Measurements from ENCODE around the gene STON2. TPM values are rescaled to one million over a fixed set of nuclear protein-coding genes. Genes with fewer than 3 reads are reported as not detected.

The STON2 gene
- total and polyA plus RNA-seq, 4 donors = 1.9 to 30.0 (median 7.3) TPM

DNA sequence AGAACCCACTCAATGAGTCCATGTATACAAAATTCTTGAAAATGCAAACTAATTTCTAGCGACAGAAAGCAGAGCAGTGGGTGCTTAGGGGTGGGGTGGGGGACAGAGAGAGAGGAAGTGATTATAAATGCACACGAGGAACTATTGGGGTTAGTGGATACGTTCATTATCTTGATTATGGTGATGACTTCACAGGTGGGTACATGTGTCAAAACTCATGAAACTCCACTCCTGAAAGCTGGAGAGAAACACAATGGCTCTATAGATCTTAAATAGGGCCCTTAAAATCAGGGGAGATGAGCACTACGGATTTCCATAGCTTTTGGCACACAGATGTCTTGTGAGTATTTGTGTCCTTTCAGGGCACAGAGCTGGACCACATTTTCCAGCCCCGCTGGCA is 59.9 kb downstream of the STON2 start:
- H3K27me3 ChIP-seq (ENCODE audit: control insufficient read depth in 4 of 4, insufficient read depth in 4 of 4, low read length in 3 of 4) = no peaks in the 10 kb centered on the region
- no peak overlapping the region for H3K4me3 ChIP-seq (ENCODE audit: low read depth in 1 of 3, low read length in 3 of 3)
- H3K36me3 ChIP-seq (ENCODE audit: control insufficient read depth in 4 of 4, insufficient read depth in 3 of 4, low read depth in 1 of 4, low read length in 3 of 4) = no peaks in the 10 kb centered on the region
- H3K4me1 ChIP-seq (ENCODE audit: control insufficient read depth in 4 of 4, insufficient read depth in 4 of 4, low read length in 3 of 4) = no peaks in the 10 kb centered on the region
- H3K9me3 ChIP-seq (ENCODE audit: control insufficient read depth in 4 of 4, low read length in 3 of 4) = no peaks in the 10 kb centered on the region
- no peak overlapping the region for H3K27ac ChIP-seq (ENCODE audit: low read depth in 1 of 2, low read length in 2 of 2)
- no peak for DNase-seq (ENCODE audit: low spot score)
- TF ChIP-seq HNF4A (conservative IDR thresholded peaks at IDR 0.05) = no peak
- no peak for TF ChIP-seq RAD21 (IDR thresholded peaks at IDR 0.05)
- TF ChIP-seq RXRA (IDR thresholded peaks at IDR 0.05) = no peak
- TF ChIP-seq SP1 (IDR thresholded peaks at IDR 0.05) = no peak
- no peak for TF ChIP-seq NR2F2 (IDR thresholded peaks at IDR 0.05)
- TF ChIP-seq EGR1 (IDR thresholded peaks at IDR 0.05; ENCODE audit: low read depth in 2 of 2) = no peak
- no peak for TF ChIP-seq JUND (IDR thresholded peaks at IDR 0.05)
- TF ChIP-seq FOXA1 (IDR thresholded peaks at IDR 0.05) = no peak
- TF ChIP-seq MAX (IDR thresholded peaks at IDR 0.05) = no peak
- TF ChIP-seq TAF1 (conservative IDR thresholded peaks at IDR 0.05) = no peak
- TF ChIP-seq, protein P1, sequence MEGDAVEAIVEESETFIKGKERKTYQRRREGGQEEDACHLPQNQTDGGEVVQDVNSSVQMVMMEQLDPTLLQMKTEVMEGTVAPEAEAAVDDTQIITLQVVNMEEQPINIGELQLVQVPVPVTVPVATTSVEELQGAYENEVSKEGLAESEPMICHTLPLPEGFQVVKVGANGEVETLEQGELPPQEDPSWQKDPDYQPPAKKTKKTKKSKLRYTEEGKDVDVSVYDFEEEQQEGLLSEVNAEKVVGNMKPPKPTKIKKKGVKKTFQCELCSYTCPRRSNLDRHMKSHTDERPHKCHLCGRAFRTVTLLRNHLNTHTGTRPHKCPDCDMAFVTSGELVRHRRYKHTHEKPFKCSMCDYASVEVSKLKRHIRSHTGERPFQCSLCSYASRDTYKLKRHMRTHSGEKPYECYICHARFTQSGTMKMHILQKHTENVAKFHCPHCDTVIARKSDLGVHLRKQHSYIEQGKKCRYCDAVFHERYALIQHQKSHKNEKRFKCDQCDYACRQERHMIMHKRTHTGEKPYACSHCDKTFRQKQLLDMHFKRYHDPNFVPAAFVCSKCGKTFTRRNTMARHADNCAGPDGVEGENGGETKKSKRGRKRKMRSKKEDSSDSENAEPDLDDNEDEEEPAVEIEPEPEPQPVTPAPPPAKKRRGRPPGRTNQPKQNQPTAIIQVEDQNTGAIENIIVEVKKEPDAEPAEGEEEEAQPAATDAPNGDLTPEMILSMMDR (IDR thresholded peaks at IDR 0.05; ENCODE audit: low read depth, low read length, missing input control) = no peak
- TF ChIP-seq, protein P2, sequence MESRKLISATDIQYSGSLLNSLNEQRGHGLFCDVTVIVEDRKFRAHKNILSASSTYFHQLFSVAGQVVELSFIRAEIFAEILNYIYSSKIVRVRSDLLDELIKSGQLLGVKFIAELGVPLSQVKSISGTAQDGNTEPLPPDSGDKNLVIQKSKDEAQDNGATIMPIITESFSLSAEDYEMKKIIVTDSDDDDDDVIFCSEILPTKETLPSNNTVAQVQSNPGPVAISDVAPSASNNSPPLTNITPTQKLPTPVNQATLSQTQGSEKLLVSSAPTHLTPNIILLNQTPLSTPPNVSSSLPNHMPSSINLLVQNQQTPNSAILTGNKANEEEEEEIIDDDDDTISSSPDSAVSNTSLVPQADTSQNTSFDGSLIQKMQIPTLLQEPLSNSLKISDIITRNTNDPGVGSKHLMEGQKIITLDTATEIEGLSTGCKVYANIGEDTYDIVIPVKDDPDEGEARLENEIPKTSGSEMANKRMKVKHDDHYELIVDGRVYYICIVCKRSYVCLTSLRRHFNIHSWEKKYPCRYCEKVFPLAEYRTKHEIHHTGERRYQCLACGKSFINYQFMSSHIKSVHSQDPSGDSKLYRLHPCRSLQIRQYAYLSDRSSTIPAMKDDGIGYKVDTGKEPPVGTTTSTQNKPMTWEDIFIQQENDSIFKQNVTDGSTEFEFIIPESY (IDR thresholded peaks at IDR 0.05) = no peak
- TF ChIP-seq REST (IDR thresholded peaks at IDR 0.05) = no peak
- TF ChIP-seq FOXA2 (IDR thresholded peaks at IDR 0.05) = no peak
- no peak for TF ChIP-seq GABPA (IDR thresholded peaks at IDR 0.05 in 1 of 2, conservative IDR thresholded peaks at IDR 0.05 in 1 of 2)
- TF ChIP-seq ATF3 (IDR thresholded peaks at IDR 0.05) = no peak
- no peak for TF ChIP-seq HNF4G (IDR thresholded peaks at IDR 0.05)
- TF ChIP-seq YY1 (IDR thresholded peaks at IDR 0.05) = no peak
- H3K9ac ChIP-seq (ENCODE audit: low read depth in 1 of 2, low read length in 2 of 2) = no peak overlapping the region
- 94% methylated on average over 5 of the region's 5 CpGs for WGBS
